HepG2 (cell line): ENCODE data around the gene ECE2. TPM values are rescaled to one million over a fixed set of nuclear protein-coding genes. Genes with fewer than 3 reads are reported as not detected.

ENCODE experiments used
- BRCA1 ChIP-seq: sonication (generic); formaldehyde crosslinking; IDR thresholded peaks from 2 replicates; pipeline ENCODE4 v1.4.0; 2020; ENCODE audit warnings: missing genetic modification reagents
- E2F1 ChIP-seq: sonication (generic); formaldehyde crosslinking; IDR thresholded peaks from 2 replicates; pipeline ENCODE4 v1.5.0; 2020; ENCODE audit warnings: missing genetic modification reagents
- HMGA1 ChIP-seq: sonication (generic); formaldehyde crosslinking; conservative IDR thresholded peaks from 2 replicates; pipeline ENCODE4 v1.4.0; 2020; ENCODE audit warnings: missing genetic modification reagents
- HNRNPLL ChIP-seq: fragments of 200-400 bp; formaldehyde crosslinking; IDR thresholded peaks from 2 replicates; pipeline ENCODE4 v1.6.1; 2017; ENCODE audit warnings: mild to moderate bottlenecking, low read depth, low read length; ENCODE audit not compliant: poor library complexity, severe bottlenecking
- KDM5A ChIP-seq: fragments of 200-600 bp; sonication (generic); IDR thresholded peaks from 2 replicates; pipeline ENCODE4 v1.7.0; 2018; ENCODE audit warnings: antibody characterized with exemption, mild to moderate bottlenecking, low read length, borderline replicate concordance
- MLLT10 ChIP-seq: sonication (generic); formaldehyde crosslinking; IDR thresholded peaks from 2 replicates; pipeline ENCODE4 v1.4.0; 2020; ENCODE audit warnings: missing genetic modification reagents
- NPAS2 ChIP-seq: sonication (generic); formaldehyde crosslinking; IDR thresholded peaks from 2 replicates; pipeline ENCODE4 v1.8.0; 2022; ENCODE audit warnings: mild to moderate bottlenecking, missing genetic modification reagents, borderline replicate concordance
- ONECUT2 ChIP-seq: sonication (generic); formaldehyde crosslinking; IDR thresholded peaks from 2 replicates; pipeline ENCODE4 v1.4.0; 2020; ENCODE audit warnings: missing genetic modification reagents
- PRDM15 ChIP-seq: sonication (generic); formaldehyde crosslinking; IDR thresholded peaks from 2 replicates; pipeline ENCODE4 v1.4.0; 2020; ENCODE audit warnings: missing genetic modification reagents
- RFX5 ChIP-seq: IDR thresholded peaks from 2 replicates; pipeline ENCODE4 v1.6.1; 2011; ENCODE audit warnings: low read depth, low read length, improper control_type of control experiment
- SOX5 ChIP-seq: IDR thresholded peaks from 2 replicates; pipeline ENCODE4 v1.6.1; 2016; ENCODE audit warnings: borderline replicate concordance
- TERF1 ChIP-seq: sonication (generic); formaldehyde crosslinking; IDR thresholded peaks from 2 replicates; pipeline ENCODE4 v1.8.0; 2022; ENCODE audit warnings: mild to moderate bottlenecking, missing genetic modification reagents, moderate library complexity
- TIGD3 ChIP-seq: sonication (generic); formaldehyde crosslinking; IDR thresholded peaks from 2 replicates; pipeline ENCODE4 v1.5.1; 2020; ENCODE audit warnings: mild to moderate bottlenecking, missing genetic modification reagents, borderline replicate concordance
- TMF1 ChIP-seq: sonication (generic); formaldehyde crosslinking; IDR thresholded peaks from 2 replicates; pipeline ENCODE4 v1.8.1; 2022; ENCODE audit warnings: low read depth, missing genetic modification reagents
- TP53 ChIP-seq: sonication (generic); formaldehyde crosslinking; conservative IDR thresholded peaks from 2 replicates; pipeline ENCODE4 v1.4.0; 2020; ENCODE audit warnings: missing genetic modification reagents
- ZBTB49 ChIP-seq: sonication (generic); formaldehyde crosslinking; IDR thresholded peaks from 2 replicates; pipeline ENCODE4 v1.4.0; 2020; ENCODE audit warnings: missing genetic modification reagents, borderline replicate concordance
- ZFX ChIP-seq: sonication (generic); formaldehyde crosslinking; IDR thresholded peaks from 2 replicates; pipeline ENCODE4 v1.4.0; 2020; ENCODE audit warnings: mild to moderate bottlenecking, low read depth, missing genetic modification reagents, moderate library complexity
- ZNF713 ChIP-seq: sonication (generic); formaldehyde crosslinking; IDR thresholded peaks from 2 replicates; pipeline ENCODE4 v1.4.0; 2020; ENCODE audit warnings: mild to moderate bottlenecking, missing genetic modification reagents
- ZSCAN9 ChIP-seq: IDR thresholded peaks from 2 replicates; pipeline ENCODE4 v1.6.1; 2016; ENCODE audit warnings: borderline replicate concordance
- polyA plus RNA-seq, 8 experiments: library from polyadenylated mRNA; depleted of rRNA in 3 of 8; stranded (reverse) in 7 of 8; unstranded in 1 of 8; fragments of >200 nt; fragmentation: Illumina TruSeq in 4 of 8; extraction: Trizol in 4 of 8; gene quantifications; 2 replicates each; pipeline versions ENCODE4 v1.2.1 to v1.2.3, GENCODE V29; 2011 to 2016; ENCODE audit warnings: low read depth in 4 of 8, missing spikeins in 1 of 8, mixed read lengths in 1 of 8; ENCODE audit not compliant: insufficient read depth in 1 of 8
- total RNA-seq, 5 experiments: library from RNA; depleted of rRNA; stranded (reverse); fragments of >200 nt; fragmentation: Illumina TruSeq; extraction: Trizol; gene quantifications; 2 replicates each; pipeline ENCODE4 v1.2.3, GENCODE V29; 2016; ENCODE audit warnings: low read depth in 1 of 5

ECE2 gene
- total and polyA plus RNA-seq, 2 of the 13 experiments (the other 11 are each of a cell fraction or from before 2014, with no cell fraction given), result not detected

- TF ChIP-seq PRDM15, result no peak; the same call in 1 of the 2 replicates
- TF ChIP-seq KDM5A, result no peak; the same call in 1 of the 2 replicates
- TF ChIP-seq ZNF713 (CRISPR knock-in tag), result no peak
- TF ChIP-seq ONECUT2 (CRISPR knock-in tag), result no peak
- TF ChIP-seq NPAS2 (CRISPR knock-in tag), result no peak
- TF ChIP-seq BRCA1 (CRISPR knock-in tag), result no peak
- TF ChIP-seq MLLT10 (CRISPR knock-in tag), result no peak
- TF ChIP-seq RFX5, result 0 out of 2 replicates have a peak, but pooled peaks have one; percentile 30
- no peak; the same call in 1 of the 2 replicates for TF ChIP-seq TIGD3 (CRISPR knock-in tag)
- 0 out of 2 replicates have a peak, but pooled peaks have one; percentile 20 for TF ChIP-seq SOX5 (CRISPR knock-in tag)
- peak; percentile 82 for TF ChIP-seq ZFX
- no peak for TF ChIP-seq TP53 (CRISPR knock-in tag)
- TF ChIP-seq HMGA1 (CRISPR knock-in tag), result no peak
- no peak for TF ChIP-seq E2F1
- TF ChIP-seq ZBTB49 (CRISPR knock-in tag), result no peak
- TF ChIP-seq ZSCAN9 (CRISPR knock-in tag), result no peak
- no peak for TF ChIP-seq TERF1
- peak; percentile 51 for TF ChIP-seq HNRNPLL
- peak; percentile 27; the same call in 1 of the 2 replicates for TF ChIP-seq TMF1 (CRISPR knock-in tag)
Measured at GRCh38 chr3:184335661-184336546, 60.1 kb downstream of the ECE2 start (continued).
